ENCODE data around the gene DESI1. TPM values are rescaled to one million over a fixed set of nuclear protein-coding genes. Genes with fewer than 3 reads are reported as not detected.
"Not testable (repeated sequence)": the region's sequence is repeated elsewhere in the genome, so short reads cannot be mapped to it uniquely, and the experiment has no call there.

Gene DESI1
- total RNA-seq, 4 donors from 2014 or later, result 22.3 to 39.4 (median 29.9) TPM

- H3K27ac ChIP-seq, result peak overlapping the region in 1 of 4 donors; percentile 18
- H3K4me1 ChIP-seq, result peaks cover 0 to 6% (median 0%) of the 10 kb centered on the region in 4 donors
- peak in 1 of 3 donors; percentile 15 for DNase-seq
- H3K9me3 ChIP-seq, result no peaks in the 10 kb centered on the region
- TF ChIP-seq POLR2A (IDR thresholded peaks at IDR 0.05) (no peak), CTCF (IDR thresholded peaks at IDR 0.05) (no peak)
- no peaks in the 10 kb centered on the region for H3K36me3 ChIP-seq
- peaks cover 0 to 3% of the 10 kb centered on the region in 2 donors for H3K27me3 ChIP-seq
- no peak overlapping the region for H3K4me3 ChIP-seq
These were observed 58.4 kb downstream of the DESI1 start for GRCh38 chr22:41562461-41562860.

DNA sequence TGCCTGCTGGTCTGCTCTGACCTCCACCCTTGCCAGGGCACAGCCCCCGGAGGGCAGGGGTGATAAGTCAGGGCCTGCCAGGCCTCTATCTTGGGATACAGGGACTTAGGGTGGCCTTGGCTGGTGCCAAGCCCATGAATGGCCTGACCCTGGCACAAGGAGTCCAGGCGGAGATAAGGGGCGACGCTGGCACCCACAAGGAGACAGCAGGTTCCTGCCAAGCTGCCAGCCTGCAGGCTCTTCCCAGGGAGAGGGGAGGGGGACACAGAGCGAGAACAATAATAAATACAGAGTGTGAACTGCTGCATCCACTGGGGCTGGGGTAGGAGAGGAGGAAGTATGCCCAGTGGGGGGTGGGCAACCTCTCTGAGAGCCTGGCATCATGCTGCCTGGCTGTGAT, 59.1 kb downstream of the DESI1 start:
- Histone ChIP-seq H3K27ac (peak overlapping the region in 1 of 4 donors; percentile 30), H3K4me3 (no peak overlapping the region), H3K4me1 (peaks cover 0 to 9% (median 0%) of the 10 kb centered on the region in 4 donors), H3K36me3 (no peaks in the 10 kb centered on the region), H3K27me3 (peaks cover 0 to 3% of the 10 kb centered on the region in 2 donors), H3K9me3 (no peaks in the 10 kb centered on the region)
- TF ChIP-seq CTCF (IDR thresholded peaks at IDR 0.05), result no peak
- no peak for TF ChIP-seq POLR2A (IDR thresholded peaks at IDR 0.05)
- peak in 1 of 3 donors; percentile 20 for DNase-seq

DNA sequence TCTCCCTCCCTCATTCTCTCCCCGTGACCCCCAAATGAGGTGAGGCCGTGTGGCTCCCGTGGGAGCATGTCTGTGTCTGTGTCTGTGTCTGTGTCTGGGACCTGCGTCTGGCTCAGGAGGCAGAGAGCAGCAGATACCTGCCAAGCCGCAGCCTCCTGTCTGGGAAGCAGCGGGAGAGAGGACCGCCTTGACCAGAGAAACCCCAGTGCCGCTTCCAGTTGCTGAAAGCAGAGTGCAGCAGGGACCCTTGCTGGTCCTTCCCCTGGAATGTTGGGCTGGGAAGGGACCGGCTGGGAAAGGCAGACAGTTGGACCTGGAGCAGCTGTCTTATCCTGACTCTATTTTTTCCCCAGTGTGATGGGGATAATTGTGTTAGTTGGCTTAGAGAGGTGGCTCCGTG, 59.5 kb downstream of the DESI1 start:
- Histone ChIP-seq H3K36me3 (no peaks in the 10 kb centered on the region), H3K27ac (peak overlapping the region in 2 of 4 donors; percentile 30 to 31), H3K4me1 (peaks cover 0 to 9% (median 0%) of the 10 kb centered on the region in 4 donors), H3K4me3 (peak overlapping the region in 2 of 4 donors; percentile 19 to 38), H3K27me3 (peaks cover 0 to 3% of the 10 kb centered on the region in 2 donors), H3K9me3 (no peaks in the 10 kb centered on the region)
- DNase-seq, result peak in 1 of 3 donors; percentile 34
- TF ChIP-seq CTCF (IDR thresholded peaks at IDR 0.05), result no peak
- no peak for TF ChIP-seq POLR2A (IDR thresholded peaks at IDR 0.05)

- TF ChIP-seq CTCF (IDR thresholded peaks at IDR 0.05) (no peak), POLR2A (IDR thresholded peaks at IDR 0.05) (no peak)
- H3K27ac ChIP-seq, result no peak overlapping the region
- no peak overlapping the region for H3K4me3 ChIP-seq
- DNase-seq, result no peak
- H3K9me3 ChIP-seq, result no peaks in the 10 kb centered on the region
- peaks cover 0 to 9% (median 0%) of the 10 kb centered on the region in 4 donors for H3K4me1 ChIP-seq
- H3K36me3 ChIP-seq, result no peaks in the 10 kb centered on the region
- peaks cover 0 to 3% of the 10 kb centered on the region in 2 donors for H3K27me3 ChIP-seq
These were observed 60.8 kb downstream of the DESI1 start for GRCh38 chr22:41560095-41560471.

GRCh38 chr22:41558241-41558630, 62.6 kb downstream of the DESI1 start:
- not testable (repeated sequence) for DNase-seq, H3K36me3 ChIP-seq, H3K4me1 ChIP-seq, H3K27ac ChIP-seq, H3K4me3 ChIP-seq, H3K9me3 ChIP-seq, H3K27me3 ChIP-seq

DNA sequence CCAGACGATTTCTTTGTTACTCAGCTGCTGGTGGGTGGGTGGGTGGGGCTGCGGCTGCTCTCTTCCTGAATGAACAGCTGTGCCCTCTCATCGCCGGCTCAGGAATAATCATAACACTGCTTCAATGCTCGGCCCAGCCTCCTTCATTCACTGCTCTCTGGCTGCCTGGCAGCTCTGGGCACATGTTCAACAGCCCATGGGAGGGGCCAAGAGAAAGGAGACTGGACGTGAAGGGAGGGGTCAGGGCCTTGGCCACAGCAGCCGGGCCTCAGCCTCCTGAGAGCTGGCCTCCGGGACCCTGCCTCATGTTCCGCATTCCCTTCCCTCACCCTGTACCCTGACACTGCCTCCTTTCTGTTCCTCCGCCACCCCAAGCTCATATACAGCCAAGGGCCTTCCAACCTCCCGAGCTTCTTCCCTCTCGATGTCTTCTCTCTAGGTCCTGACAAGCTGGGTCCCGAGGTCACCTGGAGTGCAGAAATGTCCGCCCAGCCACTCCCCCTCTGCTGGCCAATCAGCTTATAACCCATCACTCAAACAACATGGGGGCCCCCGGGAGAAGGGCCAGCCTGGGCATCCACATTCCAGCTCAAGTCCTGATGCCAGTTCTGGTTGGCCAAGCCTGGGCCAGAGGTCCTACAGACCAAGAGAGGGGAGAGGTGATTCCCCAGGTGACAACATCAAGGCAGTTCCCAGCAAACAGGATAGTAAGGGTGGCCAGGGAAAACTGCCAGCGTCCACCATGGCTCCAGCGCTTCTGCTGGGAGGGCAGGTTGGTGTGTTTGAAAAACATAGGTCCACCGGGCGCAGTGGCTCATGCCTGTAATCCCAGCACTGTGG, 63.2 kb downstream of the DESI1 start:
- TF ChIP-seq CTCF (IDR thresholded peaks at IDR 0.05) (no peak), POLR2A (IDR thresholded peaks at IDR 0.05) (no peak)
- DNase-seq, result peak in 2 of 3 donors; percentile 24 to 57
- Histone ChIP-seq H3K27ac (peak overlapping the region in 2 of 4 donors; percentile 52 to 59), H3K27me3 (peaks cover 0 to 3% of the 10 kb centered on the region in 2 donors), H3K9me3 (no peaks in the 10 kb centered on the region), H3K4me3 (no peak overlapping the region), H3K4me1 (peaks cover 0 to 9% (median 0%) of the 10 kb centered on the region in 4 donors), H3K36me3 (no peaks in the 10 kb centered on the region)
